ENCODE measurements around the gene CDH13. TPM values are rescaled to one million over a fixed set of nuclear protein-coding genes. Genes with fewer than 3 reads are reported as not detected.

The CDH13 gene
- total RNA-seq, 2 experiments from 2014 or later = not detected

- no peaks in the 10 kb centered on the region for H3K36me3 Mint-ChIP-seq
- no peaks in the 10 kb centered on the region for H3K9me3 Mint-ChIP-seq
- no peak for DNase-seq
- peaks cover 4% of the 10 kb centered on the region for H3K27me3 Mint-ChIP-seq
- H3K4me3 Mint-ChIP-seq = no peak overlapping the region
- no peaks in the 10 kb centered on the region for H3K4me1 Mint-ChIP-seq
- H3K27ac Mint-ChIP-seq = no peak overlapping the region
These were observed 88.4 kb downstream of the CDH13 start for GRCh38 chr16:82715160-82715559.

- no peak overlapping the region for H3K4me3 Mint-ChIP-seq
- peaks cover 4% of the 10 kb centered on the region for H3K27me3 Mint-ChIP-seq
- H3K36me3 Mint-ChIP-seq = no peaks in the 10 kb centered on the region
- H3K4me1 Mint-ChIP-seq = no peaks in the 10 kb centered on the region
- no peaks in the 10 kb centered on the region for H3K9me3 Mint-ChIP-seq
- no peak overlapping the region for H3K27ac Mint-ChIP-seq
- DNase-seq = no peak
These were observed 89.1 kb downstream of the CDH13 start for GRCh38 chr16:82715833-82716232.

DNA sequence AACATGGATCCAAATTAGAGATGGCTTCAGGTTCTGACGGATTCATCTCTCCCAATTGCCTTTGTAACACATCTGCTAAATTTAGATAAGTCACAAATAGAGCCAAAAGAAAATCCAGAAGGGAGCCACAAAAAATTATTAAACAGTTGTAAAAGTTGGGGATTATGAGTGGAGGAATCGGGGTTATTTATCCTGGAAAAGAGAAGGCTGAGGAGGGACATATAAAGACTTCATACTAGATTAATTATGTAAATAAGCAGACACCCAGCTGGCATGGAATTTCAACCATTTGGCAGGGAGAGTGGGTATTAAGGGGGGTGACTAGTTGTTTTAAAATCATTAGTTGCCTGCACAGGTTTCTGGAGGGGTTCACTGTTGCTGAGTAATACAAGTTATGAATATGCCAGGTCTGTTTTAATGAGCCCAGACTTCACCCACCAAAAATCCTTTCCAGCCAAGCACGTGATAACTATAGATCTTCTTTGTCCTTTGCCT, 89.6 kb downstream of the CDH13 start:
- Mint-ChIP-seq H3K9me3 (no peaks in the 10 kb centered on the region), H3K4me3 (no peak overlapping the region), H3K4me1 (no peaks in the 10 kb centered on the region), H3K27ac (no peak overlapping the region), H3K36me3 (no peaks in the 10 kb centered on the region), H3K27me3 (peaks cover 4% of the 10 kb centered on the region)
- DNase-seq = no peak

- Mint-ChIP-seq H3K4me3 (no peak overlapping the region), H3K4me1 (no peaks in the 10 kb centered on the region), H3K9me3 (no peaks in the 10 kb centered on the region), H3K36me3 (no peaks in the 10 kb centered on the region), H3K27me3 (peaks cover 4% of the 10 kb centered on the region), H3K27ac (no peak overlapping the region)
- DNase-seq = no peak
These were observed 93.6 kb downstream of the CDH13 start for GRCh38 chr16:82720414-82720813.

GRCh38 chr16:82726306-82726705, 99.5 kb downstream of the CDH13 start:
- Mint-ChIP-seq H3K9me3 (peaks cover 3% of the 10 kb centered on the region), H3K36me3 (no peaks in the 10 kb centered on the region), H3K4me1 (no peaks in the 10 kb centered on the region), H3K27me3 (no peaks in the 10 kb centered on the region), H3K27ac (no peak overlapping the region), H3K4me3 (no peak overlapping the region)
- no peak for DNase-seq

DNA sequence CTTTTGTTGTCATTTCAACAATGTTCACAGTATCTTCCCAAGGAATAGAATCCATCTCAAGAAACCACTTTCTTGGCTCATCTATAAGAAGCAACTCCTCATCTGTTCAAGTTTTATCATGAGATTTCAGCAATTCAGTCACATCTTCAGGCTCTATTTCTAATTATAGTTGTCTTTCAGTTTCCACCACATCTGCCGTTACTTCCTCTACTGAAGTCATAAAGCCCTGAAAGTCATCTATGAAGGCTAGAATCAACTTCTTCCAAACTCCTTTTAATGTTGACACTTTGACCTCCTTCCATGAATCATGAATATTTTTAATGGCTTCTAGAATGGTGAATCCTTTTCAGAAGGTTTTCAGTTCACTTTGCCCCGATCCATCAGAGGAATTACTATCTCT, 102.1 kb downstream of the CDH13 start:
- peaks cover 3% of the 10 kb centered on the region for H3K9me3 Mint-ChIP-seq
- no peaks in the 10 kb centered on the region for H3K36me3 Mint-ChIP-seq
- no peaks in the 10 kb centered on the region for H3K4me1 Mint-ChIP-seq
- DNase-seq = no peak
- no peak overlapping the region for H3K4me3 Mint-ChIP-seq
- no peaks in the 10 kb centered on the region for H3K27me3 Mint-ChIP-seq
- H3K27ac Mint-ChIP-seq = no peak overlapping the region

DNA sequence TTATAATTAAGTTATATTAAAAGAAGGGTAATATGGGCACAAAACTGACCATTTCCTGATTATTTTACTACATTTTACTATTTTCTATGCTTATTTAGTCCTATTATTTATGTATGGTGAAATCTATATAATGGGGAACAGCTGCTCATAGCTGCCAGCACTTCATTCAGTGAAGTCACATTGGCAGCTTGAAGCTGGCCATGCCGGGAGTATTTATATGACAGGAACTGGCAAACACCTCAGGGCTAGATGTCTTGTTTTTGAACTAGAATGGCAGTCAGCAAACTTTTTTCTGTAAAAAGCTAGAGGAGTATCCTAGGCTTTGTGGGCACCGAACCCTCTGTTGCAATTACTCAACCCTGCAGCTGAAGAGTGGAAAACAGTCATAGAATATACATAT, 104.1 kb downstream of the CDH13 start:
- no peak for DNase-seq

DNA sequence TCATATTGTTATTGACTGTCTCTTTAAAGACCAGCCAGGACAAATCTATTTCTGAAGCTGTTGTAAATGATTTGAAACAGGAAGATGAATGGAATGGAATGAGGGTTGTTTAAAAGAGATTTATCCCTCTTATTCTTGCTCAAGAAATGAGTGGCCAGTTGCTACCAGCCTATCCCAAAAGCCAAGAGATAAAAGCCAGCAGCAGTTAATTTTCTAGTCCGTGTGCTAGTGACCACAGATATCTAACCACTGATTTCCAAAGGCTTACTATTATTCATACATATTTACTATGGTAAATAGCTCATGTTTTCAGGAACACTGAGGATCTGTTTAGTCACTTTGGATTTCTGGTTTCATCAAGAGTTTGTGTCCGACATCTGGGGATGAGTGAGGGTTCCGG, 105.7 kb downstream of the CDH13 start:
- no peak for DNase-seq
- H3K36me3 Mint-ChIP-seq = no peaks in the 10 kb centered on the region
- no peak overlapping the region for H3K4me3 Mint-ChIP-seq
- H3K9me3 Mint-ChIP-seq = peaks cover 3% of the 10 kb centered on the region
- H3K4me1 Mint-ChIP-seq = no peaks in the 10 kb centered on the region
- H3K27me3 Mint-ChIP-seq = peaks cover 4% of the 10 kb centered on the region
- no peak overlapping the region for H3K27ac Mint-ChIP-seq

More for the DNA sequence above, 104.1 kb downstream of the CDH13 start:
- peaks cover 4% of the 10 kb centered on the region for H3K27me3 Mint-ChIP-seq
- no peaks in the 10 kb centered on the region for H3K36me3 Mint-ChIP-seq
- no peak overlapping the region for H3K27ac Mint-ChIP-seq
- peaks cover 3% of the 10 kb centered on the region for H3K9me3 Mint-ChIP-seq
- H3K4me3 Mint-ChIP-seq = no peak overlapping the region
- H3K4me1 Mint-ChIP-seq = no peaks in the 10 kb centered on the region

DNA sequence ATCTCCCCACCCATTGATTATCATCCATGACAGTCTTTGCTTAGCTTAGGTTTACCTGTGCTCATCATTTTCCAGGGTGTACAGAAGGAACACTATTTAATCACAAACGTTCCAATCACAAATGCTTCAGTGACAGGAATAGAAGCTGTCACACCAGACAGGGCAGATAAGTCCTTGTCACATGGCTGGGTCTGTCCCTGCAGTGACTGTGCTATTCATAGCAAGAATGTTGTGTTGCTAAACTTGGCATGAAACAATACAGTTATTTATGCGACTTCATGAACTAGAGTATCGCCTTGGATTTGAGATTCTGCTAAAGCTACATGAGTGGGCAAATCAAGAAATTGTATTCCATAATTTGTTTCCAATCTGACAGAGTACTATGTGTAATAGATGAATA, 108.4 kb downstream of the CDH13 start:
- DNase-seq = no peak
- Mint-ChIP-seq H3K4me1 (no peaks in the 10 kb centered on the region), H3K27me3 (peaks cover 4% of the 10 kb centered on the region), H3K36me3 (no peaks in the 10 kb centered on the region), H3K9me3 (no peaks in the 10 kb centered on the region), H3K4me3 (no peak overlapping the region), H3K27ac (no peak overlapping the region)

DNA sequence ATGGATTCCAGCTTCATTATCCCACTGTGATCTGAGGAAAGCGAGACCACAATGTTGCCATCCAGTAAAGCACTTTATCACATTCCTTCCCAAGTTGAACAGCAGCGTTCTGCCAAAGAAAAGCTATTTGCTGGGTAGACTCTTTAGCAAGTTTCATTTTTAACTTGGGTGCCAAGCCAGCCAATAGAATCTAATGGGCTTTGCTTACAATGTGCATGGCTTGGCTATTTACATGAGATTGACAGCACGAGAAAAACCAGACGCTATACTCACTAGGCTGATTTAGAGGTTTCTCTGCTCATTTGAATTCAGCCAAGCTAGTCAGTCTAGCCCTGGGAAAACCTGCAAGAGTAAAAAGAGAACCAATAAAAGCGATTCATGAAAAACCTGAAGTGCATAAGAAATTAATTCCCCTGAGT, 108.9 kb downstream of the CDH13 start:
- Mint-ChIP-seq H3K4me1 (no peaks in the 10 kb centered on the region), H3K4me3 (no peak overlapping the region), H3K27ac (no peak overlapping the region), H3K9me3 (no peaks in the 10 kb centered on the region), H3K27me3 (peaks cover 4% of the 10 kb centered on the region), H3K36me3 (no peaks in the 10 kb centered on the region)
- no peak for DNase-seq

DNA sequence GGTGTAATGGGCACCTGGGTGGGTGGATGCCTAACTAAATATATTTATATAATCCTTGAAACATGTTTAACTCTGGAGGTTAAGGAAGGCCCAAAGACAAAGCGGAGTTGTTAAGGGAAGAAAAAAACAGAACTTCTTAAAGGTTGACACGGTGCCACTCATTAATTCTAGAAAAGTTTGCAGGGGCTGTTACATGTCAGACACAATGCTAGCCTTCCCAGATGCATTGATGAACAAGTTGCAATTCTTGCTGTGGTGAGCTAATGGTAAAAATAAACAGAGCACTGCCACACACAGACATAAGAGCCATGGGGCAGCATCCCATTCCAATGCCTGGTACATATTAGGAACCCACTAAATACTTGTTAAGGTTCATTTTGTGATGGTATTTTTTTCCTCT, 109.5 kb downstream of the CDH13 start:
- peaks cover 4% of the 10 kb centered on the region for H3K27me3 Mint-ChIP-seq
- no peak overlapping the region for H3K4me3 Mint-ChIP-seq
- no peaks in the 10 kb centered on the region for H3K9me3 Mint-ChIP-seq
- DNase-seq = no peak
- no peaks in the 10 kb centered on the region for H3K36me3 Mint-ChIP-seq
- no peaks in the 10 kb centered on the region for H3K4me1 Mint-ChIP-seq
- no peak overlapping the region for H3K27ac Mint-ChIP-seq

GRCh38 chr16:82738699-82739098, 111.9 kb downstream of the CDH13 start:
- peaks cover 4% of the 10 kb centered on the region for H3K27me3 Mint-ChIP-seq
- no peaks in the 10 kb centered on the region for H3K9me3 Mint-ChIP-seq
- no peak overlapping the region for H3K27ac Mint-ChIP-seq
- H3K36me3 Mint-ChIP-seq = no peaks in the 10 kb centered on the region
- no peak overlapping the region for H3K4me3 Mint-ChIP-seq
- H3K4me1 Mint-ChIP-seq = no peaks in the 10 kb centered on the region
- no peak for DNase-seq

- peaks cover 4% of the 10 kb centered on the region for H3K27me3 Mint-ChIP-seq
- H3K4me1 Mint-ChIP-seq = no peaks in the 10 kb centered on the region
- no peak overlapping the region for H3K27ac Mint-ChIP-seq
- H3K9me3 Mint-ChIP-seq = no peaks in the 10 kb centered on the region
- DNase-seq = no peak
- no peak overlapping the region for H3K4me3 Mint-ChIP-seq
- H3K36me3 Mint-ChIP-seq = no peaks in the 10 kb centered on the region
These were observed 114.4 kb downstream of the CDH13 start for GRCh38 chr16:82741073-82741615.

GRCh38 chr16:82744958-82745357, 118.2 kb downstream of the CDH13 start:
- no peak overlapping the region for H3K27ac Mint-ChIP-seq
- no peak overlapping the region for H3K4me3 Mint-ChIP-seq
- no peaks in the 10 kb centered on the region for H3K4me1 Mint-ChIP-seq
- no peaks in the 10 kb centered on the region for H3K36me3 Mint-ChIP-seq
- H3K9me3 Mint-ChIP-seq = no peaks in the 10 kb centered on the region
- DNase-seq = no peak
- peaks cover 9% of the 10 kb centered on the region for H3K27me3 Mint-ChIP-seq

DNA sequence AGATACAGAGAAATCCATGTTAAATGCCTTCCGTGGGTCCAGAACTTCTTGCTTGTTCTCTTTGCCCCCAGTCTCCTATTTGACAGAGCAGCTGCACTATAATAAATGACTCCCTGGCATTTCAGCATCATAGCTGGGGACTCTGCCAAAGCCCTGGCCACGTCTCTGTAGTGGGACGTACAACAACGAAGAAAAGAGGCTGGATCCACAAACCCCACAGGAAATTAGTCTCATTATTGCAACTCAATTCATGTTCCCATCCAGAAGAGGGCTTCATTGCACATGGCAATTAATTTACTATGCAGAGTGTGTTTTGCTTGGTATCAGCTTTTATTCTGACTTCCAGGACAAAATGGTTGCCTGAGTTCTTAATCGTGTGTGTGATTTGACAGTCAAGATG, 121.3 kb downstream of the CDH13 start:
- H3K36me3 Mint-ChIP-seq = no peaks in the 10 kb centered on the region
- no peak overlapping the region for H3K27ac Mint-ChIP-seq
- no peaks in the 10 kb centered on the region for H3K4me1 Mint-ChIP-seq
- H3K4me3 Mint-ChIP-seq = no peak overlapping the region
- no peak for DNase-seq
- peaks cover 17% of the 10 kb centered on the region for H3K27me3 Mint-ChIP-seq
- no peaks in the 10 kb centered on the region for H3K9me3 Mint-ChIP-seq

- Mint-ChIP-seq H3K36me3 (no peaks in the 10 kb centered on the region), H3K9me3 (no peaks in the 10 kb centered on the region), H3K27ac (no peak overlapping the region), H3K27me3 (peaks cover 19% of the 10 kb centered on the region), H3K4me3 (no peak overlapping the region), H3K4me1 (no peaks in the 10 kb centered on the region)
- no peak for DNase-seq
These were observed 123.3 kb downstream of the CDH13 start for GRCh38 chr16:82750068-82750467.

All from activated naive CD8-positive, alpha-beta T cell treated with anti-CD3 and anti-CD28 coated beads for 36 hours (primary cell).